ENCODE measurements around the gene RPL36. TPM values are rescaled to one million over a fixed set of nuclear protein-coding genes. Genes with fewer than 3 reads are reported as not detected.

The RPL36 gene
- polyA plus RNA-seq, 2 donors: 1,315 to 1,592 TPM

- WGBS, 2 donors: 90 to 92% methylated on average over 22 of the region's 22 CpGs
- no peaks in the 10 kb centered on the region for H3K9me3 ChIP-seq (ENCODE audit: control insufficient read depth in 2 of 2, insufficient read depth in 1 of 2, low read depth in 1 of 2, low read length in 1 of 2)
- H3K27me3 ChIP-seq (ENCODE audit: control insufficient read depth in 1 of 2, insufficient read depth in 2 of 2, low read length in 2 of 2): no peaks in the 10 kb centered on the region
- peaks cover 4 to 11% of the 10 kb centered on the region in 2 donors for H3K4me1 ChIP-seq (ENCODE audit: control insufficient read depth in 2 of 2, insufficient read depth in 2 of 2, low read length in 1 of 2)
- peaks cover 0 to 5% of the 10 kb centered on the region in 2 donors for H3K36me3 ChIP-seq (ENCODE audit: control insufficient read depth in 2 of 2, insufficient read depth in 2 of 2, low read length in 1 of 2)
- H3K27ac ChIP-seq (ENCODE audit: low read depth in 2 of 2, low read length in 1 of 2): no peak overlapping the region
- no peak overlapping the region for H3K4me3 ChIP-seq (ENCODE audit: low read depth in 1 of 2, low read length in 2 of 2)
These were observed 11.9 kb upstream of the RPL36 start for GRCh38 chr19:5678071-5678718.

- peak overlapping the region; percentile 89 to 91 for H3K27ac ChIP-seq (ENCODE audit: low read depth in 2 of 2, low read length in 1 of 2)
- H3K9me3 ChIP-seq (ENCODE audit: control insufficient read depth in 2 of 2, insufficient read depth in 1 of 2, low read depth in 1 of 2, low read length in 1 of 2): no peaks in the 10 kb centered on the region
- H3K4me3 ChIP-seq (ENCODE audit: low read depth in 1 of 2, low read length in 2 of 2): peak overlapping the region; percentile 67 to 82
- H3K4me1 ChIP-seq (ENCODE audit: control insufficient read depth in 2 of 2, insufficient read depth in 2 of 2, low read length in 1 of 2): peaks cover 4 to 11% of the 10 kb centered on the region in 2 donors
- peaks cover 0 to 5% of the 10 kb centered on the region in 2 donors for H3K36me3 ChIP-seq (ENCODE audit: control insufficient read depth in 2 of 2, insufficient read depth in 2 of 2, low read length in 1 of 2)
- no peaks in the 10 kb centered on the region for H3K27me3 ChIP-seq (ENCODE audit: control insufficient read depth in 1 of 2, insufficient read depth in 2 of 2, low read length in 2 of 2)
- 19 to 22% methylated on average over 26 of the region's 26 CpGs for WGBS, 2 donors
These were observed 10.6 kb upstream of the RPL36 start for GRCh38 chr19:5679289-5680083.

GRCh38 chr19:5680084-5680436, 10.0 kb upstream of the RPL36 start:
- peak overlapping the region; percentile 67 to 82 for H3K4me3 ChIP-seq (ENCODE audit: low read depth in 1 of 2, low read length in 2 of 2)
- peaks cover 4 to 11% of the 10 kb centered on the region in 2 donors for H3K4me1 ChIP-seq (ENCODE audit: control insufficient read depth in 2 of 2, insufficient read depth in 2 of 2, low read length in 1 of 2)
- no peaks in the 10 kb centered on the region for H3K9me3 ChIP-seq (ENCODE audit: control insufficient read depth in 2 of 2, insufficient read depth in 1 of 2, low read depth in 1 of 2, low read length in 1 of 2)
- 0% methylated on average over 23 of the region's 23 CpGs for WGBS, 2 donors
- peak overlapping the region; percentile 89 to 91 for H3K27ac ChIP-seq (ENCODE audit: low read depth in 2 of 2, low read length in 1 of 2)
- no peaks in the 10 kb centered on the region for H3K27me3 ChIP-seq (ENCODE audit: control insufficient read depth in 1 of 2, insufficient read depth in 2 of 2, low read length in 2 of 2)
- peaks cover 0 to 5% of the 10 kb centered on the region in 2 donors for H3K36me3 ChIP-seq (ENCODE audit: control insufficient read depth in 2 of 2, insufficient read depth in 2 of 2, low read length in 1 of 2)

GRCh38 chr19:5680437-5681368, 9.4 kb upstream of the RPL36 start, which contains the start of the genes HSD11B1L and MICOS13:
TSS of gene HSD11B1L (plus strand) at chr19:5681027. CDS start at chr19:5684833, 3,806 bp downstream.
TSS of gene MICOS13 (minus strand) at chr19:5680516. CDS start at chr19:5680486, 30 bp downstream.
- Histone ChIP-seq H3K9me3 (ENCODE audit: control insufficient read depth in 2 of 2, insufficient read depth in 1 of 2, low read depth in 1 of 2, low read length in 1 of 2) (no peaks in the 10 kb centered on the region), H3K4me3 (ENCODE audit: low read depth in 1 of 2, low read length in 2 of 2) (peak within 1 kb of the TSS; percentile 67 to 82), H3K27ac (ENCODE audit: low read depth in 2 of 2, low read length in 1 of 2) (peak within 1 kb of the TSS; percentile 89 to 92), H3K4me1 (ENCODE audit: control insufficient read depth in 2 of 2, insufficient read depth in 2 of 2, low read length in 1 of 2) (peaks cover 4 to 11% of the 10 kb centered on the region in 2 donors), H3K36me3 (ENCODE audit: control insufficient read depth in 2 of 2, insufficient read depth in 2 of 2, low read length in 1 of 2) (peaks cover 0 to 5% of the 10 kb centered on the region in 2 donors), H3K27me3 (ENCODE audit: control insufficient read depth in 1 of 2, insufficient read depth in 2 of 2, low read length in 2 of 2) (no peaks in the 10 kb centered on the region)
- WGBS, 2 donors: 1% methylated on average over 74 to 94 of the region's 94 CpGs

- Histone ChIP-seq H3K4me3 (ENCODE audit: low read depth in 1 of 2, low read length in 2 of 2) (peak overlapping the region; percentile 67 to 82), H3K9me3 (ENCODE audit: control insufficient read depth in 2 of 2, insufficient read depth in 1 of 2, low read depth in 1 of 2, low read length in 1 of 2) (no peaks in the 10 kb centered on the region), H3K4me1 (ENCODE audit: control insufficient read depth in 2 of 2, insufficient read depth in 2 of 2, low read length in 1 of 2) (peaks cover 7 to 11% of the 10 kb centered on the region in 2 donors), H3K36me3 (ENCODE audit: control insufficient read depth in 2 of 2, insufficient read depth in 2 of 2, low read length in 1 of 2) (peaks cover 0 to 5% of the 10 kb centered on the region in 2 donors), H3K27ac (ENCODE audit: low read depth in 2 of 2, low read length in 1 of 2) (no peak overlapping the region), H3K27me3 (ENCODE audit: control insufficient read depth in 1 of 2, insufficient read depth in 2 of 2, low read length in 2 of 2) (no peaks in the 10 kb centered on the region)
- WGBS, 2 donors: 63 to 67% methylated on average over 17 of the region's 17 CpGs
These were observed 8.5 kb upstream of the RPL36 start for GRCh38 chr19:5681391-5682106.

DNA sequence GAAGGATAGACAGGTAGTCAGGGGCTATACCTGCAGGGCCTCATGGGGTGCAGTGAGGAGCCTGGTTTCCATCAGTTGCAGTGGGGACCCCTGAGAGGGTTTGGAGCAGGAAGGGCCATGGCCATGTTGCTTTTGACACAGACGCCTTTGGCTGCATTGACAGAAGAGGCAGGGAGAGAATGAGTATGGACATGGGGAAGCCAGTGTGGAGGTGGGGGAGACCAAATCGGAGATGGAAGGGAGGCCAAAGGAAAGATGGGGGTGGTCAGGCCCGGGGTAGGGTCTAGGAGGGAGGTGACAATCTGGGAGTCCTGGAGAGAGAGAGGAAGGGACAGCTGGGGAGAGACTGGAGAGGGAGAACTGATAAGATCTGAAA, 8.0 kb upstream of the RPL36 start:
- WGBS, 2 donors: 92% methylated on average over 3 of the region's 3 CpGs
- Histone ChIP-seq H3K4me1 (ENCODE audit: control insufficient read depth in 2 of 2, insufficient read depth in 2 of 2, low read length in 1 of 2) (peaks cover 7 to 11% of the 10 kb centered on the region in 2 donors), H3K27ac (ENCODE audit: low read depth in 2 of 2, low read length in 1 of 2) (no peak overlapping the region), H3K36me3 (ENCODE audit: control insufficient read depth in 2 of 2, insufficient read depth in 2 of 2, low read length in 1 of 2) (peaks cover 0 to 5% of the 10 kb centered on the region in 2 donors), H3K4me3 (ENCODE audit: low read depth in 1 of 2, low read length in 2 of 2) (no peak overlapping the region), H3K9me3 (ENCODE audit: control insufficient read depth in 2 of 2, insufficient read depth in 1 of 2, low read depth in 1 of 2, low read length in 1 of 2) (no peaks in the 10 kb centered on the region), H3K27me3 (ENCODE audit: control insufficient read depth in 1 of 2, insufficient read depth in 2 of 2, low read length in 2 of 2) (no peaks in the 10 kb centered on the region)

- H3K36me3 ChIP-seq (ENCODE audit: control insufficient read depth in 2 of 2, insufficient read depth in 2 of 2, low read length in 1 of 2): peaks cover 0 to 2% of the 10 kb centered on the region in 2 donors
- no peak overlapping the region for H3K27ac ChIP-seq (ENCODE audit: low read depth in 2 of 2, low read length in 1 of 2)
- 88 to 89% methylated on average over 10 of the region's 10 CpGs for WGBS, 2 donors
- no peaks in the 10 kb centered on the region for H3K9me3 ChIP-seq (ENCODE audit: control insufficient read depth in 2 of 2, insufficient read depth in 1 of 2, low read depth in 1 of 2, low read length in 1 of 2)
- no peak overlapping the region for H3K4me3 ChIP-seq (ENCODE audit: low read depth in 1 of 2, low read length in 2 of 2)
- H3K4me1 ChIP-seq (ENCODE audit: control insufficient read depth in 2 of 2, insufficient read depth in 2 of 2, low read length in 1 of 2): peaks cover 7 to 19% of the 10 kb centered on the region in 2 donors
- H3K27me3 ChIP-seq (ENCODE audit: control insufficient read depth in 1 of 2, insufficient read depth in 2 of 2, low read length in 2 of 2): no peaks in the 10 kb centered on the region
These were observed 6.8 kb upstream of the RPL36 start for GRCh38 chr19:5683177-5683886.

- Histone ChIP-seq H3K27me3 (ENCODE audit: control insufficient read depth in 1 of 2, insufficient read depth in 2 of 2, low read length in 2 of 2) (no peaks in the 10 kb centered on the region), H3K9me3 (ENCODE audit: control insufficient read depth in 2 of 2, insufficient read depth in 1 of 2, low read depth in 1 of 2, low read length in 1 of 2) (no peaks in the 10 kb centered on the region), H3K4me3 (ENCODE audit: low read depth in 1 of 2, low read length in 2 of 2) (no peak overlapping the region), H3K4me1 (ENCODE audit: control insufficient read depth in 2 of 2, insufficient read depth in 2 of 2, low read length in 1 of 2) (peaks cover 3 to 13% of the 10 kb centered on the region in 2 donors), H3K27ac (ENCODE audit: low read depth in 2 of 2, low read length in 1 of 2) (no peak overlapping the region), H3K36me3 (ENCODE audit: control insufficient read depth in 2 of 2, insufficient read depth in 2 of 2, low read length in 1 of 2) (no peaks in the 10 kb centered on the region)
- 87 to 90% methylated on average over 21 to 22 of the region's 22 CpGs for WGBS, 2 donors
These were observed 5.2 kb upstream of the RPL36 start for GRCh38 chr19:5684694-5685430.
